GM18526 (cell line): ENCODE results near the gene ARTN.

Source experiments
- POLR2A ChIP-seq: IDR thresholded peaks from 3 replicates; pipeline ENCODE4 v1.6.1; 2011; ENCODE audit not compliant: insufficient read length; ENCODE audit errors: extremely low read depth

ARTN gene

GRCh38 chr1:43913666-43914360 lies 19.8 kb upstream of the ARTN start:
- no peak for TF ChIP-seq POLR2A

DNA sequence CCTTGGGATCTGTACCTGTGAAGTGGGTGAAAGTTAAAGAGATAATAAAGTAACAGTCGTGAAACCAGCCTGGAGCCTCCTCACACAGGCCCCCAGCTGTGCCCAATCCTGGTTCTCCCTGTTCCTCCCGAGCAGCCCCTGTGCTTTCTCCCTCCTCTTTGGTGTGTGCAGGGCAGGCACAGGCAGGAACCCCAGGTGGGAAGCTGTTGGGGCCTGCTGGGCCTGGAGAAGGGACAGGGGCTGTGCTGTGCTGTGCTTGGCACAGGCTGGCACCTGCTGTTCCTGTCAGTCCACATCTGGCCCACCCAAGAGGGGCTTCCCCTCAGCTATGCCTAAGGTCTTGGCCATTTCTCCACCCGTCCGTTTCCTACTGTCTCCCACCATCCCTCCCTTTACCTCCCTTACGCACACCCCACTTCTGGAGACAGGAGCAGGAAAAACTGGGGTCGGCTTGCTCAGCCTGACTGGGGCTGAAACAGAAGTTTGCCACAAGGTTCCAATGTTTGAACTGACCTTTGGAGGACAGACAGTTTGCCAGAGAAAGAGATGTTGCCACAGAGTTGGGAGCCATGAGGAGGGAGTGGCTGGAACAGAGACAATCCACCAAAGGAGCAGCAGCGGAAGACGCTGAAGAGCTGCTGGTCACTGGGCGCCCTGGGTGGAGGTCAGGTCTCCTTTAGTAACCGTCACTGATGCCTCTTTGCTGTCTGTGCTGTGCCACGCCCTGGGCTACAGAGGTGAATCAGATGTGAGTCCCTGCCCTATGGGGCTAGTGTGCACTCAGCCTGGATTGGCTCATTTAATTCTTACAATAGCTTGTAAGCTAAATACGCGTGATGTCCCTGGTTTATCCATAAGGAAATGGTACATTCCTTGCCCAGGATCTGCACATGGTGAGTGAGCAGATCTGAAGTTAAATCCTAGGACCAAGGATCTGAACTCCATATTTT lies 18.8 kb upstream of the ARTN start:
- TF ChIP-seq POLR2A: no peak

DNA sequence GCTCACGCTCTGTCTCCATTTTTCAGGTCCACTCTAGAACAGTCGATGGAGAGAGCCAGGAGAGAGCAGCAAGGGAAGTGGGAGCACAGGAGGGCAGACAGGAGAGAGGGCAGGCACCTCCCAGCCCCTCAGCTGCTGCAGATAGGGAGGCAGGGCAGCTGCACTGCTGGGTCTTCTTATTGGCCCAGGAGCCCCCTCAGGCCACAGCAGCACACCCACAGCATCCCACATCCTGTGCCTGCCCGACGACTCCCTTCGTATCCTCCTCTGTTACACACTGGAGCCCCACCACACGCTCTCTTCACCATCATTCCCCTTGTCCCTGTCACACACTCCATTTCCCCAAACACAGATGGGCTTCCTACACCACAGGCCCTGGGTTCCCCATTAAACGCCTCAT lies 13.7 kb upstream of the ARTN start:
- TF ChIP-seq POLR2A: no peak

GRCh38 chr1:43921022-43921421 lies 12.6 kb upstream of the ARTN start:
- TF ChIP-seq POLR2A: no peak

DNA sequence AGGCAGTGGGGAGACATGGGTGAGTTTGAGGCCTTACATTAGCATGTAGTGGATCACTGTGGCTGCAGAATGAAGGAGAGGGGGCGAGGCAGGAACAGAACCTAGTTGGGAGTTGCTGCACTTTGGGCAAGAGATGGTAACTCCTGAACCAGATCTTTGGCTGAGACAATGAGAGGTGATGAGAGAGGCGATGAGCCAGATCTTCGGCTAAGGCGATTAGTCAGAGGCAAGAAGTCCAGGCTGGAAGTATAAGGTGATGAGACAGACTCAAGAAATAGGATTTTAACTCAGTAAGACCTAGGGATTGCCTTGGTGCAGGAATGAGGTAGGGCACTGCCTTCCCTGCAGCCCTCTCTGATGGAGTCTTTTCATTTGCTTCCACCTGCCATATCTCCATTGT lies 9.1 kb upstream of the ARTN start:
- TF ChIP-seq POLR2A: no peak

GRCh38 chr1:43925846-43926245 lies 7.8 kb upstream of the ARTN start:
- no peak for TF ChIP-seq POLR2A

GRCh38 chr1:43930168-43930948 lies 3.2 kb upstream of the ARTN start:
- no peak for TF ChIP-seq POLR2A

DNA sequence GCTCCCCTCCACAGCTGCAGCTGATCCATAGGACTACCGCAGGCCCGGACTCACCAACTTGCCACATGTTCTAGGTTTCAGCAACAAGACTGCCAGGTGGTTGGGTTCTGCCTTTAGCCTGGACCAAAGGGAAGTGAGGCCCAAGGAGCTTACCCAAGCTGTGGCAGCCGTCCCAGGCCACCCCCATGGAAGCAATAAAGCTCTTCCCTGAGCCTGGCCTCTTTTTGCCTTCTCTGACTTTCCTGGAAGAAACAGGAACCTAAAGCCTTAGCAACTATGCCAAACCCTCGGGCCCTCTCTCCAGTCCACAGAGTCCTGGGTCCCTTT lies 2.7 kb upstream of the ARTN start:
- TF ChIP-seq POLR2A: no peak

GRCh38 chr1:43931711-43932660 lies 1.6 kb upstream of the ARTN start:
- no peak for TF ChIP-seq POLR2A

DNA sequence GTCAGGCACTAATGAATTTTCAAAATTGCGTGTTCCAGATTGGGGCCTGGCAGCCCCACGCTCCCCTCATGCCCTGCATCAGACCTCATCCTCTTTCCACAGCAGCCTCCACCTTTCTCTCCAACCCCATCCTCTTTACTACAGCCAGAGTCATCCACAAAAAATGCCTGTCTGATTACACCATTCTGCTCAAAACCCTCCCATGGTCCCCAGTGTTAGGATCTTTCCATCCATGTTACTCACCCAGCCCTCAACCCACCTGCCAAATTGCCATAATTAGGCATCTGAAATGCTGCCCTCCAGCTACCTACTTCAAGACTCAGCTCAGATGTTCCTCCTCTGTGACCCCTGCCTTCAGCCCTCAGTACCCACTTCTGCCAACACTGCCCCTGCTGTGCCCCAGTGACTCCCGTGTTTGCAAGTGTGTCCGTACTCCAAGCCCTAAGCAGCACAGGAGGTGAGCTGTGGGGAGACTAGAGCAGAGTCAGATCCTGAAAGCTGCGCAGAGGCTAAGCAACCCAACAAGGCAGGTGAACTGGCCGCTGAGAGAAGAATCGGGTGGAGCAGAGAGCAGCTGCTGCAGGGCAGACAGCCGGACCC lies 715 bp upstream of the ARTN start:
- TF ChIP-seq POLR2A: no peak

DNA sequence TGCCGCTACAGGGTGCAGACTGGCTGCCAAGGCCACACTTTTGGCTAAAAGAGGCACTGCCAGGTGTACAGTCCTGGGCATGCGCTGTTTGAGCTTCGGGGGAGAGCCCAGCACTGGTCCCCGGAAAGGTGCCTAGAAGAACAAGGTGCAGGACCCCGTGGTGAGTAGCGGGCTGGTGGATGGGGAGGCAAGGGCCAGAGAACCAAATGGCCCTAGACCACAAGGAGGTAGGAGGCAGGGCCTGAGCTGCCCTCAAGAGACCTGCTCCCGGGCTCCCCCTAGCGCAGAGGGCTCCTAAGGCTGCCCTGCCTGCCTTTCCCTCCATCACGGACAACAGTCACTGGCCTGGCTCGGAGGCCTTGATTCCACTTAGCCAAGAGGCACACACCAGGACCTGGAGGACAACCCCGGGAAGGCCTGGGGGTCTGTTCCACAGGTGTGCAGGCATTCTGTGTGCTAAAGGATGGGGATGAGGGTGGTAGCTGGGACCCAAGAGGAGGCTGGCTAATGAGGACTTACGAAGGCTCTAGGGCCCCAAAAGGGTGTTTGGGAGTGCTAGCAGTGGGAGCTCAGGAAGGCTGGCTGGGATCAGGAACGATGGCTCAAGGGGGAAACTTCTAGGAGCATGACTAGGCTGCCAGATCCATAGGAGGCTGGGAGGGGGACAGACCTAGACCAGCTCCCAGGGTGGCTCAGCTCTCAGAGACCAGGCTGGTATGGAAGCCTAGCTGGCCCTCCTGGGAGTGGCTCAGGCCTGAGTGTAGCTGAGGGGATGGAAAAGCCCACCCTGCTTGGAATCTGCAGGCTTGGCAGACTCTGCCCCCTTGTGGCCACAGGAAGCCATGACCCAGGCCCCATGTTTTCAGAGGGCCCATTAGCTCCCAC lies 742 bp downstream of the ARTN start:
- no peak for TF ChIP-seq POLR2A

DNA sequence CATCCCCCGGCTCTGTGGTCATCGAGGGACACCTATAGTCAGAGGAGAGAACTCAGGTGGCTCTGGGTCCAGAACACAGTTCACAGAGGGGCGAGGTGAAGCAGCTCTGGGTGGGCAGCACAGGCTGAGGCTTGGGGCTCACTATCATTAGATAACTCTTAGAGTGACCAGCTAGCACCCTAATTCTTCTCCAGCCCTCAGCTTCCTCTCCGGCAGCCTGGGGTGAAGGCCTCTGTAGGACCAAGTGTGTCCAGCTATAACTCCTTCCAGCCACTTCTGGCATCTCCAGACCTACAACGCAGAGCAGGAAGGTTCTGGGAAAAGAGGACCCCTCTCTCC lies 1.4 kb downstream of the ARTN start:
- no peak for TF ChIP-seq POLR2A

DNA sequence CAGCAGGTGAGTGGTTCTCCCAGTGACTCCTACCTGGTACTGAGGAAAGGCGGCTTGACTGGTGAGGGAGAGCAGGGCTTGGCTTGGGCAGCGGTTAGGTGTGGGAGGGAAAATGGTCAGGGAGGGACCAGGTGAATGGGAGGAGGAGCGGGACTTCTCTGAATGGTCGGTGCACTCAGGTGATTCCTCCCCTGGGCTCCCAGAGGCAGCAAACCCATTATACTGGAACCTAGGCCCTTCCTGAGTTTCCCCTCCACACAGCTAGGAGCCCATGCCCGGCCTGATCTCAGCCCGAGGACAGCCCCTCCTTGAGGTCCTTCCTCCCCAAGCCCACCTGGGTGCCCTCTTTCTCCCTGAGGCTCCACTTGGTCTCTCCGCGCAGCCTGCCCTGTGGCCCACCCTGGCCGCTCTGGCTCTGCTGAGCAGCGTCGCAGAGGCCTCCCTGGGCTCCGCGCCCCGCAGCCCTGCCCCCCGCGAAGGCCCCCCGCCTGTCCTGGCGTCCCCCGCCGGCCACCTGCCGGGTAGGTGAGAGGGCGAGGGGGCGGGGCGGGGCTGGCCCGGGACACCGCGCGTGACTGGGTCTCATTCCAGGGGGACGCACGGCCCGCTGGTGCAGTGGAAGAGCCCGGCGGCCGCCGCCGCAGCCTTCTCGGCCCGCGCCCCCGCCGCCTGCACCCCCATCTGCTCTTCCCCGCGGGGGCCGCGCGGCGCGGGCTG lies 2.3 kb downstream of the ARTN start:
- no peak for TF ChIP-seq POLR2A
